ENCODE data around the gene TMEM239.
"Not testable (repeated sequence)": the region's sequence is repeated elsewhere in the genome, so short reads cannot be mapped to it uniquely, and the experiment has no call there.

The TMEM239 gene

GRCh38 chr20:2820896-2821869, 5.0 kb downstream of the TMEM239 start:
- DNase-seq (ENCODE audit: low spot score) = no peak

GRCh38 chr20:2822073-2822472, 5.9 kb downstream of the TMEM239 start:
- no peak for DNase-seq (ENCODE audit: low spot score)

GRCh38 chr20:2825761-2826160, 9.6 kb downstream of the TMEM239 start:
- DNase-seq (ENCODE audit: low spot score) = no peak

GRCh38 chr20:2826655-2827054, 10.5 kb downstream of the TMEM239 start:
- no peak for DNase-seq (ENCODE audit: low spot score)

- no peak for DNase-seq (ENCODE audit: low spot score)
Observed at GRCh38 chr20:2829376-2829775, 13.2 kb downstream of the TMEM239 start.

- DNase-seq (ENCODE audit: low spot score) = not testable (repeated sequence)
Observed at GRCh38 chr20:2831206-2831605, 15.0 kb downstream of the TMEM239 start.

GRCh38 chr20:2833761-2834160, 17.6 kb downstream of the TMEM239 start:
- no peak for DNase-seq (ENCODE audit: low spot score)

GRCh38 chr20:2834401-2835110, 18.4 kb downstream of the TMEM239 start:
- no peak for DNase-seq (ENCODE audit: low spot score)

- no peak for DNase-seq (ENCODE audit: low spot score)
Observed at GRCh38 chr20:2835331-2835796, 19.2 kb downstream of the TMEM239 start.

GRCh38 chr20:2836035-2836434, 19.9 kb downstream of the TMEM239 start:
- no peak for DNase-seq (ENCODE audit: low spot score)

GRCh38 chr20:2837221-2837960, 21.2 kb downstream of the TMEM239 start:
- peak; percentile 40 for DNase-seq (ENCODE audit: low spot score)

GRCh38 chr20:2838170-2838797, 22.1 kb downstream of the TMEM239 start:
- no peak for DNase-seq (ENCODE audit: low spot score)

GRCh38 chr20:2838847-2839671, 22.9 kb downstream of the TMEM239 start:
- no peak for DNase-seq (ENCODE audit: low spot score)

GRCh38 chr20:2839732-2840137, 23.6 kb downstream of the TMEM239 start:
- DNase-seq (ENCODE audit: low spot score) = no peak

GRCh38 chr20:2840138-2840966, 24.2 kb downstream of the TMEM239 start, which contains the start of the genes PCED1A and VPS16:
Gene PCED1A, minus strand, starts transcription at chr20:2840655. Its CDS starts 743 bp downstream, at chr20:2839912.
Gene VPS16, plus strand, starts transcription at chr20:2840745. Its CDS starts 30 bp downstream, at chr20:2840775.
- DNase-seq (ENCODE audit: low spot score) = peak; percentile 88

GRCh38 chr20:2840967-2841531, 24.9 kb downstream of the TMEM239 start:
- peak; percentile 52 for DNase-seq (ENCODE audit: low spot score)

GRCh38 chr20:2845607-2846006, 29.4 kb downstream of the TMEM239 start:
- no peak for DNase-seq (ENCODE audit: low spot score)

- DNase-seq (ENCODE audit: low spot score) = no peak
Observed at GRCh38 chr20:2846698-2847097, 30.5 kb downstream of the TMEM239 start.

- DNase-seq (ENCODE audit: low spot score) = no peak
Observed at GRCh38 chr20:2847802-2848201, 31.6 kb downstream of the TMEM239 start.

All from kidney tubule cell (primary cell).